Glutamatergic neuron (in vitro differentiated cells): Measurements from ENCODE around the gene FSHR. TPM values are rescaled to one million over a fixed set of nuclear protein-coding genes. Genes with fewer than 3 reads are reported as not detected.

Experiments
- DNase-seq: peaks from one replicate; pipeline ENCODE4 v3.0.0; 2022
- H3K27ac Mint-ChIP-seq: one replicate; pipeline ENCODE4 v1.8.0; 2020; ENCODE audit warnings: mild to moderate bottlenecking, mixed read lengths, inconsistent platforms; ENCODE audit not compliant: unreplicated experiment
- H3K27me3 Mint-ChIP-seq: one replicate; pipeline ENCODE4 v1.8.0; 2020; ENCODE audit warnings: mild to moderate bottlenecking, moderate library complexity, mixed read lengths, inconsistent platforms; ENCODE audit not compliant: unreplicated experiment
- H3K36me3 Mint-ChIP-seq: one replicate; pipeline ENCODE4 v1.8.0; 2020; ENCODE audit warnings: mild to moderate bottlenecking, mixed read lengths, inconsistent platforms; ENCODE audit not compliant: unreplicated experiment
- H3K4me1 Mint-ChIP-seq: one replicate; pipeline ENCODE4 v1.8.0; 2020; ENCODE audit warnings: mild to moderate bottlenecking, low read depth, mixed read lengths, inconsistent platforms; ENCODE audit not compliant: unreplicated experiment
- H3K4me3 Mint-ChIP-seq: one replicate; pipeline ENCODE4 v1.8.0; 2020; ENCODE audit warnings: mild to moderate bottlenecking, mixed read lengths, inconsistent platforms; ENCODE audit not compliant: unreplicated experiment
- H3K9me3 Mint-ChIP-seq: one replicate; pipeline ENCODE4 v1.8.0; 2020; ENCODE audit warnings: mild to moderate bottlenecking, moderate library complexity, mixed read lengths, inconsistent platforms; ENCODE audit not compliant: unreplicated experiment
- CTCF ChIP-seq: fragments of 200-600 bp; sonication (generic); IDR thresholded peaks from one replicate; pipeline ENCODE4 v1.5.0; 2021; ENCODE audit not compliant: partially characterized antibody, unreplicated experiment
- total RNA-seq: library from RNA; stranded (reverse); fragmentation: NEBNext Ultra II Directional; extraction: Animal tissue kit (Norgen Biotek cat#: 25700); gene quantifications from one replicate; pipeline ENCODE4 v1.2.1, GENCODE V29; 2021; ENCODE audit not compliant: unreplicated experiment

Gene FSHR
- total RNA-seq, 1 donor from 2014 or later, result not detected

DNA sequence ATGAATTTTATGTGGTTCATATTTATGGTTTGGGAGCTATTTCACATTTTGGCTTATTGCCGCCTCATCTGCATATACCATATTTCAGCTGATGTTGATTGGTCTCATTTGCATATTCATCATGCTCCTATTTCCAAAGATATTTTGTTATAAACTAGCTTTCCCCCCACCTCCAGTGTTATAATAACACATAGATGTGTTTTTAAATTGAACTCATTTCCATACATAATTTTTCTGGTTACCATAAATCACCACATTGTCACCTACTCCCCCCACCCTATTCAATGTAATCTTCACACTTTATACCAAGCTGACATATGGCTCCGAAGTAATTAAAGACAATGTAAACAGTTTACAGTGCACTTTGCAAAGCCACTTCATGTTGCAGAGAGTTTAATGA lies 101.2 kb downstream of the FSHR start:
- H3K4me1 Mint-ChIP-seq, result no peaks in the 10 kb centered on the region
- no peaks in the 10 kb centered on the region for H3K27me3 Mint-ChIP-seq
- H3K4me3 Mint-ChIP-seq, result no peak overlapping the region
- peaks cover 22% of the 10 kb centered on the region for H3K36me3 Mint-ChIP-seq
- no peak for TF ChIP-seq CTCF
- DNase-seq, result no peak
- H3K27ac Mint-ChIP-seq, result no peak overlapping the region
- H3K9me3 Mint-ChIP-seq, result peaks cover 4% of the 10 kb centered on the region

GRCh38 chr2:49050265-49050664 lies 104.0 kb downstream of the FSHR start:
- H3K9me3 Mint-ChIP-seq, result peaks cover 1% of the 10 kb centered on the region
- H3K4me3 Mint-ChIP-seq, result no peak overlapping the region
- no peak for DNase-seq
- peaks cover 12% of the 10 kb centered on the region for H3K36me3 Mint-ChIP-seq
- H3K4me1 Mint-ChIP-seq, result peaks cover 7% of the 10 kb centered on the region
- no peak for TF ChIP-seq CTCF
- no peak overlapping the region for H3K27ac Mint-ChIP-seq
- H3K27me3 Mint-ChIP-seq, result no peaks in the 10 kb centered on the region

DNA sequence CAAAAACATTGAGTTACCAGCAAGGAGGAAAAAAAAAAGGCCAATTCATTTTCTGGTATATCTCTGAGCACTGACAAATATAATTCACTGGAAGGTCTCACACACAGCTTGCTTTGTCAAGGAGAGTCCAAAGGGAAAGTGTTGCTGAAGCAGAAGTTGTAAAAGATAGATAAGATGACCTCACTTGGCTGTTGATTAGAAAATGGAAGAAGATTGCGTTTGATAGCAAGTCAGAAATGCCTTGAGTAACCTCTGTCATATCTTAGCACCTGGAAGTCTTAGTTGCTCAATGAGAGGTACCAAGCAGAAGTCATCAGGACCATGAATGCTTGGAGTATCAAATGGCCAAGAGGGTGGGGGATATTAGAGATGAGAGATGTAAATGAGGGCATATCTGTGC lies 105.2 kb downstream of the FSHR start:
- Mint-ChIP-seq H3K4me1 (peaks cover 16% of the 10 kb centered on the region), H3K4me3 (no peak overlapping the region), H3K36me3 (peaks cover 4% of the 10 kb centered on the region), H3K27ac (no peak overlapping the region), H3K27me3 (no peaks in the 10 kb centered on the region), H3K9me3 (peaks cover 1% of the 10 kb centered on the region)
- TF ChIP-seq CTCF, result no peak
- DNase-seq, result no peak

DNA sequence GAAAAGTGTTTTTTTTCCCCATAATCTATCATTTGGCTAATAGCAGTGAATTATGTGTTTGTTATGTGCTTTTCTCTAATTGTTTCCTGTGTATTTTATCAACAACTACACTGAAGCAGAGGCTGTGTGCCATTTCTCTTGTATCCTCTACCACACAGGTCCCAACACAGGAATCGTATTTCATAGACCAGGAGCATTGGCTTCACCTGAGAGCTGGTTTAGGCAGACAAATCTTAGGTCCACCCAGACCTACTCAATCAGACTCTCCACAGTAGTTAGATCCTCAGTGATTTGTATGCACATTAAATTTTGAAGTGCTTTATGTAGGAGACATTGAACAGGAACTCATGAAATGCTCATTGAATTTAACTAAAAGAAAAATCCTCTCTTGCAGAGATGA lies 109.2 kb downstream of the FSHR start:
- no peak for DNase-seq
- peaks cover 2% of the 10 kb centered on the region for H3K27me3 Mint-ChIP-seq
- peaks cover 20% of the 10 kb centered on the region for H3K4me1 Mint-ChIP-seq
- no peak overlapping the region for H3K27ac Mint-ChIP-seq
- no peaks in the 10 kb centered on the region for H3K36me3 Mint-ChIP-seq
- TF ChIP-seq CTCF, result no peak
- no peak overlapping the region for H3K4me3 Mint-ChIP-seq
- peaks cover 1% of the 10 kb centered on the region for H3K9me3 Mint-ChIP-seq

GRCh38 chr2:49044350-49045079 lies 109.8 kb downstream of the FSHR start:
- H3K27me3 Mint-ChIP-seq, result peaks cover 2% of the 10 kb centered on the region
- DNase-seq, result no peak
- H3K27ac Mint-ChIP-seq, result no peak overlapping the region
- peaks cover 20% of the 10 kb centered on the region for H3K4me1 Mint-ChIP-seq
- no peak for TF ChIP-seq CTCF
- no peak overlapping the region for H3K4me3 Mint-ChIP-seq
- no peaks in the 10 kb centered on the region for H3K9me3 Mint-ChIP-seq
- H3K36me3 Mint-ChIP-seq, result no peaks in the 10 kb centered on the region
